ENCODE data around the gene C14orf93. TPM values are rescaled to one million over a fixed set of nuclear protein-coding genes. Genes with fewer than 3 reads are reported as not detected.

C14orf93 gene
- total and polyA plus RNA-seq, 9 of the 15 experiments (the other 6 are each of a cell fraction or from before 2014, with no cell fraction given), result 2.2 to 22.4 (median 16.1) TPM

DNA sequence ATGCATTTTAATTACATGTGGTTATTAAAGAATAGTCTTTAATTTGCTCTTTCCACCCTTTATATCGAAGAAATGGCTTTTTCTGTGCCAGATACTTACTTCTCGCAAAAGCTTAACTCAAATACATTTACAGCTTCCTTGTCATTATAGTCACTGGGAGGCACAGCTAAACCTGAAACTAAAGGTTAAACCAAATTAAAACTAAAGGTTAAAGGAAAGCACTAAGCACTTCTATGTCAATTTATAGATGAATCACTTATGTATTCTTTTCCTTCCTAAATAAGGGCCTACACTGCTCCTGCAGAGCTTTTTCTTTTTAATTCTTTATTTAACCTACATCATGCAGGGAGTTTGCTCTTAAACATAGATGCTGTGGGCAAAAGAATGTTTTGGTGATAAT lies 9.1 kb downstream of the C14orf93 start:
- H3K36me3 ChIP-seq (ENCODE audit: control insufficient read depth, insufficient read depth, low read length), result no peaks in the 10 kb centered on the region
- 93% methylated on average over 2 of the region's 2 CpGs for WGBS (ENCODE audit: insufficient coverage, low coverage, missing lambda C conversion rate)
- H3K9ac ChIP-seq (ENCODE audit: insufficient read depth in 1 of 2, low read depth in 2 of 2, low read length in 2 of 2), result no peak overlapping the region
- ATAC-seq (no peak), DNase-seq (ENCODE audit: extremely low read depth in 1 of 4, low spot score in 3 of 4) (no peak), FAIRE-seq (no peak)
- no peak overlapping the region for H2AFZ ChIP-seq (ENCODE audit: low read depth, low read length)
- H3K27ac ChIP-seq (ENCODE audit: extremely low read depth, low read depth, low read length), result no peak overlapping the region
- H3K4me1 ChIP-seq (replicated peaks in 1 of 2; ENCODE audit: control insufficient read depth in 2 of 2, insufficient read depth in 2 of 2, low read length in 2 of 2), result peaks cover 23 to 27% of the 10 kb centered on the region in 2 experiments
- H3K27me3 ChIP-seq (ENCODE audit: control insufficient read depth in 2 of 2, insufficient read depth in 2 of 2, low read length in 2 of 2), result no peaks in the 10 kb centered on the region
- ChIA-PET POLR2A (interaction anchor here (1.6 kb wide), 1 partner anchor 23 kb away, joined by 7 read pairs; no protein-coding TSS in a partner anchor), CTCF (ENCODE audit: low intra/inter-chr PET ratio) (no interaction called here)
- no peaks in the 10 kb centered on the region for H4K20me1 ChIP-seq (replicated peaks; ENCODE audit: control insufficient read depth, insufficient read depth, low read length)
- in situ Hi-C loops (cut with MboI) (no loop called here), intact Hi-C loops (cut with micrococcal nuclease) (no loop called here)
- H3K4me3 ChIP-seq, result no peak overlapping the region
- no peak overlapping the region for H3K4me2 ChIP-seq (ENCODE audit: insufficient read depth, low read length)
- H3K79me2 ChIP-seq (ENCODE audit: control insufficient read depth, insufficient read depth, low read length), result peaks cover 10% of the 10 kb centered on the region; the same call in 2 of the 3 replicates
- BruUV-seq (replicated peaks), result no TSS peak
- H3K9me1 ChIP-seq (ENCODE audit: control insufficient read depth, insufficient read depth, low read length), result no peaks in the 10 kb centered on the region
- H3K9me3 ChIP-seq (replicated peaks; ENCODE audit: control insufficient read depth, insufficient read depth, low read depth, low read length), result no peaks in the 10 kb centered on the region
- TF ChIP-seq NEUROD1 (IDR thresholded peaks at IDR 0.05; ENCODE audit: borderline replicate concordance, low read depth, low read length, partially characterized antibody) (no peak), ZNF217 (CRISPR knock-in tag; IDR thresholded peaks at IDR 0.05) (no peak), SMAD2 (IDR thresholded peaks at IDR 0.05; ENCODE audit: low read depth, low read length) (no peak), MAFK (IDR thresholded peaks at IDR 0.05; ENCODE audit: low read length) (no peak), ZNF561 (CRISPR knock-in tag; conservative IDR thresholded peaks at IDR 0.05) (no peak), MYC (IDR thresholded peaks at IDR 0.05; ENCODE audit: low read depth, low read length) (no peak), MYC (CRISPR knock-in tag; IDR thresholded peaks at IDR 0.05; ENCODE audit: borderline replicate concordance, low read depth) (no peak), TCF3 (CRISPR knock-in tag; IDR thresholded peaks at IDR 0.05) (no peak), RBM25 (IDR thresholded peaks at IDR 0.05; ENCODE audit: low read depth, low read length, severe bottlenecking) (no peak), ZZZ3 (IDR thresholded peaks at IDR 0.05) (no peak), MEF2A (IDR thresholded peaks at IDR 0.05; ENCODE audit: control insufficient read depth, low read depth, low read length) (no peak), PTBP1 (IDR thresholded peaks at IDR 0.05; ENCODE audit: low read depth, low read length) (no peak), DACH1 (IDR thresholded peaks at IDR 0.05; ENCODE audit: partially characterized antibody) (no peak), MEIS2 (IDR thresholded peaks at IDR 0.05; ENCODE audit: partially characterized antibody) (no peak), NKRF (IDR thresholded peaks at IDR 0.05; ENCODE audit: borderline replicate concordance) (no peak), ZNF512 (tag; IDR thresholded peaks at IDR 0.05) (no peak), ZNF239 (CRISPR knock-in tag; IDR thresholded peaks at IDR 0.05) (no peak)
- TF ChIP-seq, protein P1, sequence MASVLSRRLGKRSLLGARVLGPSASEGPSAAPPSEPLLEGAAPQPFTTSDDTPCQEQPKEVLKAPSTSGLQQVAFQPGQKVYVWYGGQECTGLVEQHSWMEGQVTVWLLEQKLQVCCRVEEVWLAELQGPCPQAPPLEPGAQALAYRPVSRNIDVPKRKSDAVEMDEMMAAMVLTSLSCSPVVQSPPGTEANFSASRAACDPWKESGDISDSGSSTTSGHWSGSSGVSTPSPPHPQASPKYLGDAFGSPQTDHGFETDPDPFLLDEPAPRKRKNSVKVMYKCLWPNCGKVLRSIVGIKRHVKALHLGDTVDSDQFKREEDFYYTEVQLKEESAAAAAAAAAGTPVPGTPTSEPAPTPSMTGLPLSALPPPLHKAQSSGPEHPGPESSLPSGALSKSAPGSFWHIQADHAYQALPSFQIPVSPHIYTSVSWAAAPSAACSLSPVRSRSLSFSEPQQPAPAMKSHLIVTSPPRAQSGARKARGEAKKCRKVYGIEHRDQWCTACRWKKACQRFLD (CRISPR knock-in tag; IDR thresholded peaks at IDR 0.05), result no peak
